Activated effector memory CD4-positive, alpha-beta T cell treated with Interleukin-2 at 50 U/mL for 16 hours (primary cell): Measurements from ENCODE around the gene CD2AP.
"Not testable (repeated sequence)": the region's sequence is repeated elsewhere in the genome, so short reads cannot be mapped to it uniquely, and the experiment has no call there.

ENCODE experiments used
- DNase-seq: peaks from one replicate; pipeline ENCODE4 v3.0.0-alpha.2; 2020

The CD2AP gene

DNA sequence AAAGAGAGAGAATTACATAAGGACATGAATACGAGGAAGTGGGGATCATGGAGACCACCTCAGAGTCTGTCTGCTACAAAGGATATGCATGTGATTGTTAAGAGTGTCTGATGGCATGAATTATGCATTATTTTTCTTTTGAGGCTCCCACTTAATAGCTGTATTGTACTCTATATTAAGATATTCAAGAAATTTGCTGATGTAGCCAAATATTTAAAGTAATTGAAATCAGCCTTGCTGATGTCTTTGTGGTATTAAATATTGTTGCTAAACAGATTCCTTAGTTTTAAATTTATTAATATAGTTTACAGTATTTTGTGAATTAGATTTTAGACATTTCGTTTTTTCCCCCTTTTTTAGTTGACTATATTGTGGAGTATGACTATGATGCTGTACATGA, 25.3 kb downstream of the CD2AP start:
- DNase-seq: no peak

- DNase-seq: no peak
These were observed 32.3 kb downstream of the CD2AP start for GRCh38 chr6:47509937-47510336.

DNA sequence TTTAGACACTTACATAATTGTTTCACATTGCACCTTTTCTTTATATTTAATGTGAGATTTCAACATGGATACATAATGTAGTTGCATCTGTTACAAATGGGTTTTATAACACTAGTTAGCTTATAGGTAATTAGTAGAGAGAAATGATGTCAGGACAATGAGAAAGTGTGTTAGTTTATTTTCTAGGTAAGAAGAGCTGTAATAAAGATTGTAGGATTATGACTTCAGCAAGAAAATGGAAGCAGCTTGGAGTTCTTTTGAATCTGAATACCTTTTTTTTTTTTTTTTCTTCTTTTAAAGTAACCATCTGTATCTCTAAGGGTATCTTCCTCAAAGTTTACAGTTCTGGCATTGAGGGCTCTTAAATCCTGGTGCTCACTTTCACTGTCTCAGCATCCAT, 35.3 kb downstream of the CD2AP start:
- DNase-seq: no peak

DNA sequence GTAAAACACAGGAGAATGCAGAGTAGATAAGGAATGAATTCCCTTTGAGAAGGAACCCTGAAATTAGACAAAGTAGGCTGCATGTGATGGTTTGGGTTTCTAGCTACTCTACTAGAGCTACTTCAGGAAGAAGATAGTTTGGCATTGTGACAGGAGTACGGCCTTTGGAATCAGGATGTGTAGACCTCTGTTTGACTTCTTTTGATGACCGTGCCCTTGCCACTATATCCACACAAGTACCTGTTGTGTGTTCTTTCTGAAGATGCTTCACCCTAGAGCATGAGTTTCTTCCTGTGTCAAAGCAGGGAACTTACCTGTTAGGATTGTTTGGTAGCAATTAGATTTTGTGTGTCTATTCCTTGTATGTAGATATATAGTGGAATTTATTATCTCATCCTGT, 41.7 kb downstream of the CD2AP start:
- DNase-seq: no peak

- no peak for DNase-seq
These were observed 42.7 kb downstream of the CD2AP start for GRCh38 chr6:47520282-47520681.

DNA sequence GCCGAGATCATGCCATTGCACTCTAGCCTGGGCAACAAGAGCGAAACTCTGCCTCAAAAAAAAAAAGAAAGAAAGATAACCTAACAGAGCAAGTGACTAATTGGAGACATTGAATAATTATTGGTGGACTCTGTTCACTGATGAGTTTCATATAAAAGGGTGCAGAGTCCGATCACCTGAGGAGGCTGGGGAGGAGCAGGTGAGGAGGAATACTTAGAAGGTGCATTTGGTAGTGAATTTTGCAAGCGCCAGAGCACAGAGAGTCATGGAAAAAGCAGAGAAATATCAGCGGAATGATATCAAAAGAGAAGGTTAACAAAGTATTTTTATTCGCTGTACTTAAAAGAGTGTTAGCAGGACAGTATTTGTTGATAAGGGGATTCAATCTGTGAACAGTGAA, 44.4 kb downstream of the CD2AP start:
- DNase-seq: no peak

GRCh38 chr6:47524136-47524845, 46.7 kb downstream of the CD2AP start:
- no peak for DNase-seq

- no peak for DNase-seq
These were observed 47.9 kb downstream of the CD2AP start for GRCh38 chr6:47525330-47526057.

- DNase-seq: no peak
These were observed 49.7 kb downstream of the CD2AP start for GRCh38 chr6:47527274-47527673.

- DNase-seq: no peak
These were observed 52.1 kb downstream of the CD2AP start for GRCh38 chr6:47529734-47530133.

- no peak for DNase-seq
These were observed 55.5 kb downstream of the CD2AP start for GRCh38 chr6:47532981-47533585.

- no peak for DNase-seq
These were observed 56.5 kb downstream of the CD2AP start for GRCh38 chr6:47534063-47534462.

DNA sequence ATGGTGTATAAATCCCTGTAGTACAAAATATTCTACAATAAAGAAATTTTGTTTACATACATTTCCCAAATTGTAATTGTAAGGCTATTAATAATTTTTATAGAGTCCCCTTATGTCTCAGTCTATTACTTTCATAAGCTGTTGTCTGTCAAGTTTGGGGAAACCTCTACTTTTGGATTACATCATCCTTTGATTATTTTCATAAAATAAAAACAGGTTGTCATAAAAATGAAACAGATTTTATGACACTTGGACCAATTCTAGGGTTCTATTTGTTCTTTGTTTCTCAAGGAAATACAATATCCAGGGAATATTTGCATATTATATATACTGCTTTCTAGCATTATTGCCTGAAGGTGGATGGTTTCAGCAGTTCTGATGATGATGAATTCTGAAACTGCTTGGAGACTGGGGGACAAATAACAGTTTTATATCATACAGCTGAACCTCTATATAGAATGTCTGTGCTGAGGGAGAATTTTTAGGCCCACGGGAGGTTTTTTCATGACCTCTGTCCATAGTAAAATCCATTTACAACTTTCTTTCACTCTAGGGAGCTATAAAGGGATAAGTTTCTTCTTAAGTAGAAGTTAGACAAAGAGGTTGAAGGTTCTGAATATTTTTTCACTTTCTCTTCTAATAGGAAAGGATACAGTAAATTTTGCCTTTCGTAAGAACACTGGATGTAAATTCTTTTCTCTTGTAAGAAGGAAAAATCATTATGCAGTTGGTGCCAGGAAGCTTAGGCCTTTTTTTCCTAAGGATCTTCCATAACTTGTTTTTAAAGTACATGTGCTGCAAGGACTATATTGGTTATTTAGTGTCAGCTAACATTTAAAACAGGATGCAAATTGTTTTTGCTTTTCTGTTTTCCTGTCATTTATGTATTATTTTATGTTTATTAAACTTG, 58.0 kb downstream of the CD2AP start:
- no peak for DNase-seq

- no peak for DNase-seq
These were observed 59.3 kb downstream of the CD2AP start for GRCh38 chr6:47536816-47537401.

DNA sequence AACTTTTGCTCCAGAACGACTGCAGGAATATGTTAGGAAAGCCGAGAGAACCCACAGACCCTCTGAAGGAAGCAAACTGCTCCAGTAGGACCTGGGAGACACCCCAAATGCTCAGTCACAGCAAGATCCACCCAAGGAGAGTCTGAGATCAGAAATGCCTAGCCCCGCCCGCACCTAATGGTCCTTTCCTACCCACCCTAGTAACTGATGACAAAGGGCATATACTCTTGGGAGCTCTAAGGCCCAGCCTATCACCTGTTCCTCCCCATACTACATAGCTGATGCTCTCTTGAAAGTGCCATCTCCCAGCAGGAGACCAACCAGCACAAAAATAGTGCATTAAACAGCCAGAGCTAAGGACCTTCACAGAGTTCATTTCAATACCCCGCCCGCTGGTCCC, 67.6 kb downstream of the CD2AP start:
- DNase-seq: no peak

DNA sequence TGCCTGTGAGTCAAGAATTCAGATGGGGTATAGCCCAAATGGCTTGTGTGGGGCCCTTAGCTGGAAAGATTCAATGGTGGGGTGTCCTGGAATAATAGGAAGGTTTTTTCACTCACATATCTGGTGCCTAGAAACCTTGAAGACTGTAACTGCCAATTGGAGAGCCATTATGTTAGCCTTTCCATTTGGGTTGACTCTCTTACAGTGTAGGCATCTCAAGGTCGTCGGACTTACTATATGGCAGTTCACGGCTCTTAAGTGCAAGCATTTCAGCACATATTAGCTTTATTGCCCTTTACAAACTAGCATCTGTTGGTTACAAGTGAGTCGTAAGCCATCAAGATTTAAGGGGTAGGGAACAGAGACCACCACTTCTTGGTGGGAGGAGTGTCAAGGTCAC, 74.1 kb downstream of the CD2AP start:
- DNase-seq: no peak

GRCh38 chr6:47552319-47552718, 74.7 kb downstream of the CD2AP start:
- no peak for DNase-seq

DNA sequence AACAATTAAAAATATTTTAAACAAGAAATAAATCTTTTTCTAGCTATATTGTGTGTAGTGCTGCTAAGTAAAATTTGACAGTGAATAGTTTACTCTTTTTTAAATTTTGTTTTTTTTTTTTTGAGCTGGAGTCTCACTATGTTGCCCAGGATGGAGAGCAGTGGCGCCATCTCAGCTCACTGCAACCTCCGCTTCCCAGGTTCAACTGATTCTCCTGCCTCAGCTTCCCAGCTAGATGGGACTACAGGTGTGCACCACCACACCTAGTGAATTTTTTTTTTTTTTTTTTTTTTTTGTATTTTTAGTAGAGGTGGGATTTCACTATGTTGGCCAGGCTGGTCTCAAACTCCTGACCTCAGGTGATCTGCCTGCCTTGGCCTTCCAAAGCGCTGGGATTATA, 75.7 kb downstream of the CD2AP start:
- not testable (repeated sequence) for DNase-seq

DNA sequence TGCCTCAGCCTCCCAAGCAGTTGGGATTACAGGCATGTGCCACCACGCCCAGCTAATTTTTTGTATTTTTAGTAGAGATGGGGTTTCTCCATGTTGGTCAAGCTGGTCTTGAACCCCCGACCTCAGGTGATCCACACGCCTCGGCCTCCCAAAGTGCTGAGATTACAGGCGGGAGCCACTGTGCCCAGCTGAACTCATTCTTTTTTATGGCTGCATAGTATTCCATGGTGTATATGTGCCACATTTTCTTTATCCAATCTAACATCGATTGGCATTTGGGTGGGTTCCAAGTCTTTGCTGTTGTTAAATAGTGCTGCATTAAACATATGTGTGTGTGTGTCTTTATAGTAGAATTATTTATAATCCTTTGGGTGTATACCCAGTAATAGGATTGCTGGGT, 78.9 kb downstream of the CD2AP start:
- DNase-seq: not testable (repeated sequence)

DNA sequence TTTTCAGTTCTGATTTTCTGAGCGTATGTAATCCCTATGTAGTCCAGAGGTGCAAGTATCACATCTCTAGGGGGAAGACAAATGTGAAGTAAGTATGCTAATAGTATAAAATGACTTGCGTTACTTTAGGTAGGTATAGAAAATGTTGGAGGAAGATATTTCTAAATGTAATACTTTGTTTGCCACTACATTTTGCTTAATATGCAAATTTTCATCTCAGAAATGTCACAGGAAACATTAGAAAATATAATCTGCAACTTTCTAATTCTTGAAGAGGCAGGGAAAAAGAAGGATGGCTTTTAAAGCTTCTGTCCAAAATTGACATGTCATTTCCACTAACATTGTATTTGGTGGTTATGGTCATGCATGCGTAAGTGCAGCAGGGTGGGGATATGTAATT, 85.6 kb downstream of the CD2AP start:
- no peak for DNase-seq

DNA sequence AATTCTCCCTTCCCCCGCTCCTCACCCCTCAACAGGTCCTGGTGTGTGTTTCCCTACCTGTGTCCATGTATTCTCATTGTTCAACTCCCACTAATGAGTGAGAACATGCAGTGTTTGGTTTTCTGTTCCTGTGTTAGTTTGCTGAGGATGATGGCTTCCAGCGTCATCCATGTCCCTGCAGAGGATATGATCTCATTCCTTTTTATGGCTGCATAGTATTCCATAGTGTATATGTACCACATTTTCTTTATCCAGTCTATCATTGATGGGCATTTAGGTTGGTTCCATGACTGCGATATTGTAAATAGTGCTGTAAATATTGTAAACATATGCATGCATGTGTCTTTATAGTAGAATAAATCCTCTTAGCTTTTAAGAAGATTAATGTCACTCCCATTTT, 89.0 kb downstream of the CD2AP start:
- DNase-seq: not testable (repeated sequence)

GRCh38 chr6:47567586-47567985, 90.0 kb downstream of the CD2AP start:
- no peak for DNase-seq

GRCh38 chr6:47571488-47571887, 93.9 kb downstream of the CD2AP start:
- DNase-seq: no peak
